K562 (cell line): Measurements from ENCODE around the gene VPS4B. TPM values are rescaled to one million over a fixed set of nuclear protein-coding genes. Genes with fewer than 3 reads are reported as not detected.

Source experiments
- BHLHE40 ChIP-seq: IDR thresholded peaks from 2 replicates; pipeline ENCODE4 v1.6.1; 2011; ENCODE audit warnings: low read length, improper control_type of control experiment
- HDGF ChIP-seq: fragments of 450-650 bp; IDR thresholded peaks from 2 replicates; pipeline ENCODE4 v1.6.1; 2016
- IRF2 ChIP-seq: sonication (generic); formaldehyde crosslinking; IDR thresholded peaks from 2 replicates; pipeline ENCODE4 v1.8.1; 2022; ENCODE audit warnings: mild to moderate bottlenecking, missing genetic modification reagents
- NBN ChIP-seq: fragments of 450-650 bp; IDR thresholded peaks from 2 replicates; pipeline ENCODE4 v1.6.1; 2016; ENCODE audit warnings: low read depth, mild to moderate bottlenecking
- RBM14 ChIP-seq: fragments of 200-400 bp; formaldehyde crosslinking; IDR thresholded peaks from 2 replicates; pipeline ENCODE4 v1.6.1; 2018; ENCODE audit warnings: low read depth, mild to moderate bottlenecking, low read length, moderate library complexity, borderline replicate concordance; ENCODE audit not compliant: insufficient read depth
- ZFX ChIP-seq: sonication (generic); formaldehyde crosslinking; IDR thresholded peaks from 2 replicates; pipeline ENCODE4 v1.8.0; 2022; ENCODE audit warnings: mild to moderate bottlenecking, missing genetic modification reagents, moderate library complexity
- ZNF274 ChIP-seq: IDR thresholded peaks from 2 replicates; pipeline ENCODE4 v1.6.1; 2011; ENCODE audit warnings: low read depth, mild to moderate bottlenecking, low read length, moderate library complexity, borderline replicate concordance
- polyA plus RNA-seq, 8 experiments: library from polyadenylated mRNA; depleted of rRNA in 4 of 8; stranded (reverse) in 5 of 8; unstranded in 3 of 8; fragments of >200 nt; fragmentation: Nextera tagmentation in 2 of 8; fragmentation: Illumina TruSeq in 1 of 8; extraction: Ambion mirVana in 2 of 8; extraction: Trizol in 1 of 8; gene quantifications; 2 replicates each; pipeline versions ENCODE4 v1.2.1 to v1.2.3, GENCODE V29; 2011 to 2014; ENCODE audit warnings: inconsistent platforms in 1 of 8, missing spikeins in 1 of 8
- total RNA-seq, 7 experiments: library from RNA; depleted of rRNA in 6 of 7; stranded (reverse); fragments of >200 nt in 6 of 7; fragmentation: Illumina TruSeq in 2 of 7; extraction: Trizol in 2 of 7; gene quantifications; 2 replicates each; pipeline versions ENCODE4 v1.2.1 to v1.2.3, GENCODE V29; 2011 to 2021; ENCODE audit warnings: low replicate concordance in 1 of 7
- TF ChIP-seq, protein P1 (sequence below), 2 experiments: fragments of 450-650 bp; IDR thresholded peaks; 2 replicates each; pipeline ENCODE4 v1.6.1; 2018; ENCODE audit warnings: mild to moderate bottlenecking in 2 of 2, low read depth in 1 of 2; ENCODE audit not compliant: partially characterized antibody in 2 of 2
- TF ChIP-seq, protein P2 (sequence below): IDR thresholded peaks from 3 replicates; pipeline ENCODE4 v1.6.1; 2011; ENCODE audit warnings: borderline replicate concordance, mild to moderate bottlenecking; ENCODE audit not compliant: insufficient read length, insufficient read depth
- TF ChIP-seq, protein P3 (sequence below), 2 experiments: fragments of 450-650 bp; IDR thresholded peaks; 2 replicates each; pipeline ENCODE4 v1.6.1; 2016
- TF ChIP-seq, protein P4 (sequence below), 2 experiments: fragments of 250-450 bp in 1 of 2; fragments of 450-650 bp in 1 of 2; sonication (Bioruptor Pico) in 1 of 2; IDR thresholded peaks; 2 replicates each; pipeline versions ENCODE4 v1.6.1 to v1.8.0; 2016 to 2021; ENCODE audit warnings: mild to moderate bottlenecking in 2 of 2, moderate library complexity in 2 of 2, missing compliant biosample characterization in 1 of 2, missing genetic modification characterization in 1 of 2
- TF ChIP-seq, protein P5 (sequence below): fragments of 250-450 bp; sonication (Bioruptor Pico); IDR thresholded peaks from 2 replicates; pipeline ENCODE4 v1.5.0; 2021
- TF ChIP-seq, protein P6 (sequence below): IDR thresholded peaks from 3 replicates; pipeline ENCODE4 v1.6.1; 2011; ENCODE audit warnings: borderline replicate concordance, mild to moderate bottlenecking, moderate library complexity; ENCODE audit not compliant: insufficient read length; ENCODE audit errors: extremely low read depth

VPS4B gene
- total and polyA plus RNA-seq, 9 of the 15 experiments (the other 6 are each of a cell fraction or from before 2014, with no cell fraction given), result 7.3 to 16.4 (median 10.4) TPM

DNA sequence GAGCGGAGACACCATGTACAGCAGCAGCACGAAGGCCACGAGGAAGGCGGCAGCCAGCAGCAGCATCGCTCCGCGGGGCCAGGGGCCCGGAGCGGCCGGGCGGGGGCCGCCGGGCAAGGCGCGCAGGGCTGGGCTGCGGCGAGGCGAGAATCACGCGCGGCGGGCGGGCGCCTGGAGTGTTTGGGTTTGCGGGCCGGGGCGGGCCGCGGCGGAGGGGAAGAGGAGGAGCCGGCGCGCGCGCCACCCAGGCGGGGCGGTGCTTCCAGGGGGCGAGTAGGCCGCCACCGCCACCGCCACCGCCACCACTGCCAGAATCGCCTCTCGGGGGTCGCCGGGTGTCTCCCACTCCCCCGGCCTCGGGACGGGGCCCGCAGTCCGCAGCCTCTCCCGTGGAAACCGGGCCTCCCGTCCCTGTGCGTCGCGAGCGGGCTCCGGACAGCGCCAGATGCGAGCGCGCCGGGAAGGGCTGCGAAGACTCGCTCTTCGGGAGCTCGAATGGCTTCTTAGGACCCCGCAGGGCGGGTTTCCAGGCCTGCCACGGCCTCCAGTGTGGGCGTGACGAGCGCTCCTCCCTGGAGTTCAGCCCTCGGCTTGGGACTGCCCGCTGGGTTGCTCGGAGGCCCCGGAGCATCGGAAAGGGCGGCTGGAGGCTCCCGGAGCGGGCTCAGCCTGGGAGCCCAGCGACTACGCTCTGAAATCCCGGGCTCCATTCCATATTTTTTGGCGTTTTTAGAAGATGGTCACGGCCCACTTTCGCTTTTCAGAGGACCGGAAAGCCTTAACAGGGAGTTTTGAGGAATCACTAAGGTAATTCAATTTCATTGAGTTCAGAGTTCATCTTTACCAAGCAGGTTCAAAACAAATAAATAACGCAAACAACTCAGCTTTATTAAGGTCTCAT is 55.0 kb downstream of the VPS4B start, which contains the start of gene KDSR (continued):
- TF ChIP-seq, protein P1, sequence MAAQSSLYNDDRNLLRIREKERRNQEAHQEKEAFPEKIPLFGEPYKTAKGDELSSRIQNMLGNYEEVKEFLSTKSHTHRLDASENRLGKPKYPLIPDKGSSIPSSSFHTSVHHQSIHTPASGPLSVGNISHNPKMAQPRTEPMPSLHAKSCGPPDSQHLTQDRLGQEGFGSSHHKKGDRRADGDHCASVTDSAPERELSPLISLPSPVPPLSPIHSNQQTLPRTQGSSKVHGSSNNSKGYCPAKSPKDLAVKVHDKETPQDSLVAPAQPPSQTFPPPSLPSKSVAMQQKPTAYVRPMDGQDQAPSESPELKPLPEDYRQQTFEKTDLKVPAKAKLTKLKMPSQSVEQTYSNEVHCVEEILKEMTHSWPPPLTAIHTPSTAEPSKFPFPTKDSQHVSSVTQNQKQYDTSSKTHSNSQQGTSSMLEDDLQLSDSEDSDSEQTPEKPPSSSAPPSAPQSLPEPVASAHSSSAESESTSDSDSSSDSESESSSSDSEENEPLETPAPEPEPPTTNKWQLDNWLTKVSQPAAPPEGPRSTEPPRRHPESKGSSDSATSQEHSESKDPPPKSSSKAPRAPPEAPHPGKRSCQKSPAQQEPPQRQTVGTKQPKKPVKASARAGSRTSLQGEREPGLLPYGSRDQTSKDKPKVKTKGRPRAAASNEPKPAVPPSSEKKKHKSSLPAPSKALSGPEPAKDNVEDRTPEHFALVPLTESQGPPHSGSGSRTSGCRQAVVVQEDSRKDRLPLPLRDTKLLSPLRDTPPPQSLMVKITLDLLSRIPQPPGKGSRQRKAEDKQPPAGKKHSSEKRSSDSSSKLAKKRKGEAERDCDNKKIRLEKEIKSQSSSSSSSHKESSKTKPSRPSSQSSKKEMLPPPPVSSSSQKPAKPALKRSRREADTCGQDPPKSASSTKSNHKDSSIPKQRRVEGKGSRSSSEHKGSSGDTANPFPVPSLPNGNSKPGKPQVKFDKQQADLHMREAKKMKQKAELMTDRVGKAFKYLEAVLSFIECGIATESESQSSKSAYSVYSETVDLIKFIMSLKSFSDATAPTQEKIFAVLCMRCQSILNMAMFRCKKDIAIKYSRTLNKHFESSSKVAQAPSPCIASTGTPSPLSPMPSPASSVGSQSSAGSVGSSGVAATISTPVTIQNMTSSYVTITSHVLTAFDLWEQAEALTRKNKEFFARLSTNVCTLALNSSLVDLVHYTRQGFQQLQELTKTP (IDR thresholded peaks at IDR 0.05; ENCODE audit: low read depth in 1 of 2, partially characterized antibody in 2 of 2), result no peak
- TF ChIP-seq, protein P2, sequence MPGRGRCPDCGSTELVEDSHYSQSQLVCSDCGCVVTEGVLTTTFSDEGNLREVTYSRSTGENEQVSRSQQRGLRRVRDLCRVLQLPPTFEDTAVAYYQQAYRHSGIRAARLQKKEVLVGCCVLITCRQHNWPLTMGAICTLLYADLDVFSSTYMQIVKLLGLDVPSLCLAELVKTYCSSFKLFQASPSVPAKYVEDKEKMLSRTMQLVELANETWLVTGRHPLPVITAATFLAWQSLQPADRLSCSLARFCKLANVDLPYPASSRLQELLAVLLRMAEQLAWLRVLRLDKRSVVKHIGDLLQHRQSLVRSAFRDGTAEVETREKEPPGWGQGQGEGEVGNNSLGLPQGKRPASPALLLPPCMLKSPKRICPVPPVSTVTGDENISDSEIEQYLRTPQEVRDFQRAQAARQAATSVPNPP, result no peak
- TF ChIP-seq, protein P3, sequence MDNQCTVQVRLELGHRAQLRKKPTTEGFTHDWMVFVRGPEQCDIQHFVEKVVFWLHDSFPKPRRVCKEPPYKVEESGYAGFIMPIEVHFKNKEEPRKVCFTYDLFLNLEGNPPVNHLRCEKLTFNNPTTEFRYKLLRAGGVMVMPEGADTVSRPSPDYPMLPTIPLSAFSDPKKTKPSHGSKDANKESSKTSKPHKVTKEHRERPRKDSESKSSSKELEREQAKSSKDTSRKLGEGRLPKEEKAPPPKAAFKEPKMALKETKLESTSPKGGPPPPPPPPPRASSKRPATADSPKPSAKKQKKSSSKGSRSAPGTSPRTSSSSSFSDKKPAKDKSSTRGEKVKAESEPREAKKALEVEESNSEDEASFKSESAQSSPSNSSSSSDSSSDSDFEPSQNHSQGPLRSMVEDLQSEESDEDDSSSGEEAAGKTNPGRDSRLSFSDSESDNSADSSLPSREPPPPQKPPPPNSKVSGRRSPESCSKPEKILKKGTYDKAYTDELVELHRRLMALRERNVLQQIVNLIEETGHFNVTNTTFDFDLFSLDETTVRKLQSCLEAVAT (IDR thresholded peaks at IDR 0.05), result peak in 1 of 2 experiments; percentile 60; a peak in 1 of 4 replicates
- no peak; the same call in 1 of the 2 replicates for TF ChIP-seq NBN
- TF ChIP-seq IRF2 (CRISPR knock-in tag), result no peak
- TF ChIP-seq, protein P4, sequence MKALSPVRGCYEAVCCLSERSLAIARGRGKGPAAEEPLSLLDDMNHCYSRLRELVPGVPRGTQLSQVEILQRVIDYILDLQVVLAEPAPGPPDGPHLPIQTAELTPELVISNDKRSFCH (CRISPR knock-in tag; IDR thresholded peaks at IDR 0.05), result no peak
- TF ChIP-seq, protein P4 (tag; IDR thresholded peaks at IDR 0.05), result 0 out of 2 replicates have a peak, but pooled peaks have one; percentile 36
- TF ChIP-seq HDGF, result no peak
- no peak for TF ChIP-seq ZNF274
- TF ChIP-seq, protein P5, sequence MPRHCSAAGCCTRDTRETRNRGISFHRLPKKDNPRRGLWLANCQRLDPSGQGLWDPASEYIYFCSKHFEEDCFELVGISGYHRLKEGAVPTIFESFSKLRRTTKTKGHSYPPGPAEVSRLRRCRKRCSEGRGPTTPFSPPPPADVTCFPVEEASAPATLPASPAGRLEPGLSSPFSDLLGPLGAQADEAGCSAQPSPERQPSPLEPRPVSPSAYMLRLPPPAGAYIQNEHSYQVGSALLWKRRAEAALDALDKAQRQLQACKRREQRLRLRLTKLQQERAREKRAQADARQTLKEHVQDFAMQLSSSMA, result no peak
- TF ChIP-seq BHLHE40, result no peak
- TF ChIP-seq ZFX, result peak; percentile 99
- TF ChIP-seq, protein P6, sequence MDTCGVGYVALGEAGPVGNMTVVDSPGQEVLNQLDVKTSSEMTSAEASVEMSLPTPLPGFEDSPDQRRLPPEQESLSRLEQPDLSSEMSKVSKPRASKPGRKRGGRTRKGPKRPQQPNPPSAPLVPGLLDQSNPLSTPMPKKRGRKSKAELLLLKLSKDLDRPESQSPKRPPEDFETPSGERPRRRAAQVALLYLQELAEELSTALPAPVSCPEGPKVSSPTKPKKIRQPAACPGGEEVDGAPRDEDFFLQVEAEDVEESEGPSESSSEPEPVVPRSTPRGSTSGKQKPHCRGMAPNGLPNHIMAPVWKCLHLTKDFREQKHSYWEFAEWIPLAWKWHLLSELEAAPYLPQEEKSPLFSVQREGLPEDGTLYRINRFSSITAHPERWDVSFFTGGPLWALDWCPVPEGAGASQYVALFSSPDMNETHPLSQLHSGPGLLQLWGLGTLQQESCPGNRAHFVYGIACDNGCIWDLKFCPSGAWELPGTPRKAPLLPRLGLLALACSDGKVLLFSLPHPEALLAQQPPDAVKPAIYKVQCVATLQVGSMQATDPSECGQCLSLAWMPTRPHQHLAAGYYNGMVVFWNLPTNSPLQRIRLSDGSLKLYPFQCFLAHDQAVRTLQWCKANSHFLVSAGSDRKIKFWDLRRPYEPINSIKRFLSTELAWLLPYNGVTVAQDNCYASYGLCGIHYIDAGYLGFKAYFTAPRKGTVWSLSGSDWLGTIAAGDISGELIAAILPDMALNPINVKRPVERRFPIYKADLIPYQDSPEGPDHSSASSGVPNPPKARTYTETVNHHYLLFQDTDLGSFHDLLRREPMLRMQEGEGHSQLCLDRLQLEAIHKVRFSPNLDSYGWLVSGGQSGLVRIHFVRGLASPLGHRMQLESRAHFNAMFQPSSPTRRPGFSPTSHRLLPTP, result no peak
- TF ChIP-seq RBM14, result 0 out of 2 replicates have a peak, but pooled peaks have one; percentile 44
